Right ventricle myocardium superior (tissue), 1 donor: ENCODE measurements around the gene DLST. TPM values are rescaled to one million over a fixed set of nuclear protein-coding genes. Genes with fewer than 3 reads are reported as not detected.

Experiments used
- ATAC-seq: fragments of 200-7000 bp; cut with Tn5 transposase; one replicate; pipeline ENCODE4 v1.9.1; 2020; ENCODE audit warnings: mild to moderate bottlenecking; ENCODE audit not compliant: poor library complexity
- DNase-seq: peaks from one replicate; pipeline ENCODE4 v3.0.0-alpha.2; 2020
- intact Hi-C: fragments of 100-400 bp; cut with DNase I; formaldehyde crosslinking; loops from one replicate; pipeline ENCODE4 v1.11.2; 2022
- total RNA-seq: library from RNA; stranded (reverse); fragmentation: NEBNext Ultra II Directional; extraction: Animal tissue kit (Norgen Biotek cat#: 25700); gene quantifications from one replicate; pipeline ENCODE4 v1.2.1, GENCODE V29; 2021
- donor health status: DM: no; HTN: yes; CAD: no; lungs with severe emphysema.

The DLST gene
- total RNA-seq, 1 donor from 2014 or later: 205 TPM

- intact Hi-C loops: no loop called here
- DNase-seq: no peak
- ATAC-seq: no peak
These were observed 29.5 kb downstream of the DLST start for GRCh38 chr14:74911221-74911620.

DNA sequence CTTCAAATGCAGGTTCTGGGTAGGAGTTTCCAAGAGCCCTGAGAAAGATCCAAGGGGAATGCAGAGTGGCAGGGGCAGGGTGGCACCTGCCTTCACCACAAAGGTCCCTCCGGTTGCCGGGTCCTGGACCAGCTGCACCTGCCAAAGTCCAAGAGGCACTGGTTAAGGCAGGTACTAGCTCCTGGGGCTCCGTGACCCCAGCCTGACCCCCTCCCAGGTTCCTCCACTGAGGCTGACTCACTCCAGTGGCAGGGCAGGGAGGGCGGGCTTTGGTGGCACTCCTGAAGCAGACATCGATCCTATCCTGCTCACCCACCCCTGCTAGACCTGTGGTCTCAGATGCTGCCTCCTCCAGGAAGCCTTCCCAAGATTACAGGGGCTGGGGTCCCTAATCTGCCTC is 30.0 kb downstream of the DLST start:
- intact Hi-C loops: loop anchor here (2.0 kb wide), 1 partner anchor 179 kb away; no protein-coding TSS in a partner anchor
- ATAC-seq (no peak), DNase-seq (no peak)

GRCh38 chr14:74912111-74912510 is 30.4 kb downstream of the DLST start:
- intact Hi-C loops: loop anchor here (2.0 kb wide), 1 partner anchor 179 kb away; no protein-coding TSS in a partner anchor
- DNase-seq (no peak), ATAC-seq (no peak)

DNA sequence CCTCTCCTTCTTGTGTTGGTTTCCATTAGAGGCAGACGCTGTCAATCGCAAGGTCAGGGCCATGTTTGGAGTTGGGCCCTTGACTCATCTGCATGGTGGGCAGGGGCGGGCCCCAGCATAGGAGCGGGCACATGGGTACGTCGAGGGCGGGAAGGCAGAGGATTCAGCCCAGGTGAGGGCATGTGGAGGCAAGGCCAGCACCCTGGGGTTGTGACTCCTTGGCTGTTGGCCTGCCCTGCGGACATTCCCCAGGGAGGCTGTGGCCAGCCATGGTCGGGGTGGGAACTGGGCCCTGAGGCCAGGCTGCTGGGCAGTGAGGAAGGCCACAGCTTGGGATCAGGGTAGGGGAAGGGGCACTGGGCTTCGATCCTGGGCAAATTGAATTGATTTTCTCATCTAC is 31.1 kb downstream of the DLST start:
- DNase-seq: no peak
- ATAC-seq: no peak
- intact Hi-C loops: loop anchor here (2.0 kb wide), 1 partner anchor 178 kb away; no protein-coding TSS in a partner anchor

GRCh38 chr14:74913393-74913910 is 31.7 kb downstream of the DLST start:
- intact Hi-C loops: loop anchor here (2.0 kb wide), 1 partner anchor 177 kb away; no protein-coding TSS in a partner anchor
- ATAC-seq (no peak), DNase-seq (no peak)

DNA sequence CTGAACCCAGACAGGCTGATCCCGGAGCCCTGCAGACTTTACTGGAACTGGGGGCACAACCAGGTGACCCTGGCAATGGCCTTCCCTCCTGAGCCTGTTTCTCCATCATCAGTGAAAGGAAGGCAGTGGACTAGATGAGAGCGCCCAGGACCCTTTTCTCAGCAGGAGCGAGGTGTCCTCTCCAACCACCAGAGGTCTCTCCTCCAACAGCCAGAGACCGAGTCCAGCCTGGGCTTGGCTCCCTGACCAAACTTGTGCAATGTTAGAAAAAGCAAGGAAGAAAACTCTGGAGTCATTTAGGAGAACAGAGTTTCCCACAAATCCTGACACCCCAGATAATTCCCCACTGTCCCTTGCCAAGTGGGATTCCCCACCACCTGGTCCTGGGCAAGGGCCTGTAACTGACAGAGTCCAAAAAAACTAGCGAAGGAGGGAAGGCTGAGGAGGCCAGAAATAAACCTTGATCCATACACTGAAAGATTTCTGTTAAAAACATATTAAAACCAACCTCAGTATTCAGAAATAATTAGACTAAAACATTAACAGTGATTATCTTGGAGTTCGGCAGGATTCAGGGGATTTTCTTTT is 32.4 kb downstream of the DLST start:
- ATAC-seq: peak; percentile 37
- DNase-seq: peak; percentile 82
- intact Hi-C loops: loop anchor here (2.0 kb wide), 1 partner anchor 177 kb away; no protein-coding TSS in a partner anchor

- no peak for ATAC-seq
- no peak for DNase-seq
- intact Hi-C loops: no loop called here
These were observed 33.7 kb downstream of the DLST start for GRCh38 chr14:74915426-74915825.

DNA sequence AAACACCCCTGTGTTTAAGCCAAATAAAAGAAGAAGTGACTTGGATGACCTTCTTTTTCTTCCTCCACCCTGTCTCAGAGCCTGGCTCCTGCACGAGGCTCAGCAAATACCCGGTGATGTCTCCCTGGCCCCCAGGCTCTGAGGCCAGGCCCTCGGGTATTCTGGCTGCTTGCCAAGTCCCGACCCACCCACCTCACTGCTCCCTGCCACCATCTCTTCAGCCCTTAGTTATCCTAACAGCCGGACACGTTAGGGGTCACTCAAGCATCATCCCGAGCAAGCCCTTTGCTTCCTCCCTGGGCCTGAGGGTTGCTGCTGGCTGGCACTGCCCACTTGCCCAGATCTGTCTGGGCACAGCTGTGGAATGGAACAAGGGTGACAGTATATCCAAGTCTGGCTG is 34.1 kb downstream of the DLST start:
- intact Hi-C loops: no loop called here
- DNase-seq (no peak), ATAC-seq (no peak)

DNA sequence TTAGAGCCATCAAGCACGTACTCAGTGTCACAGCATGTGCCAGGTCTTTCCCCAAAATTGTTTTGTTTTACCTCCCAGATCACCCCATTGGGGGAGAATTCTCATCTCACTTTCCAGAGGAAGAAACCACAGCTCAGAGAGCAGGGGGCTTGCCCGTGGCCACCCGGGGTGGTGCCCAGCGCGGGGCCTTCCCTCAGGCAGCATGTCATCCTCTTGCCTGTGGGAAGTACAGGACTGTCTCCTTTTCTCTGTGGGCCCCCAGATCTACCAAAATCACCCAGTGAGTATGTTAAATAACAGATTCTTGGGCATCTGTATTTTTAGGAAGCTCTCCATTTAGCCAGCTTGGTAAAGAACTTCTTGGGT is 35.4 kb downstream of the DLST start:
- ATAC-seq (peak; percentile 16), DNase-seq (no peak)
- intact Hi-C loops: no loop called here

GRCh38 chr14:74917646-74918081 is 35.9 kb downstream of the DLST start:
- intact Hi-C loops: no loop called here
- ATAC-seq: peak; percentile 66
- peak; percentile 89 for DNase-seq

GRCh38 chr14:74918380-74918779 is 36.7 kb downstream of the DLST start:
- ATAC-seq: no peak
- DNase-seq: no peak
- intact Hi-C loops: no loop called here

DNA sequence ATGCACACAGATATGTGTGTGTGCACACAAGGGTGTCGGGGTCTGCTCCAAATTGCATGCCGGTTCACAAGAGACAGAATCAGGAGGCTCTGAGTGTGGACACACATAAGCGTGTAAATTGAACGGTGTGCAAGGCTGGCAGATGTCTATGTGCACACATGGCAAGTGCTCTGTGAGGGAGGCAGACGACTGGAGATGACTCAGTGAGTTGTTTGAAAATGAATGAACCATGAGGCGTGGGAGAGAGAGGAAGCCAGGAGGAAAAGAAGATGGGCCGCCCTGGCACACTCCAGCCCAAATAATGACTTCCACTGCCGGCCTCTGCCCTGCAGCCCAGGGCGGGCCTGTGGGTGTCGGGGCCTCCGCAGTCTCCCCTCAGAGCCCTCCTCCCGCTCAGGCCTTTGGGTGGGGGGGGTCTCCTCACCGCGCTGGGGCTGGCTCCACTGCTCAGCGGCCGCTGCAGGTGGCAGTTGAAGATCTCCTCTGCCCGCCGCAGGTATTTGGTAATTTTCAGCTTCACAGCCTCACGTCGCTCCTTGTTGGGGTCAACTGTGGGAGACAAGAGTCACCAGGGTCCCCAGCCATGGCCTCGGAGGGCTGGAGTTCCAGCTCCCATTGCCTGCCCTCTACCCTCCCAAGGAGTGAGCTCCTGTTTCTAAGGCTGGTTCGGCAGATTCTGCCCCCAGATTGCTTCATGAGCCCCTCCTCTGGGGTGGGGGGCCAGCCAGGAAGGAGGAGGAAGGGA is 37.9 kb downstream of the DLST start:
- no peak for DNase-seq
- intact Hi-C loops: no loop called here
- no peak for ATAC-seq

DNA sequence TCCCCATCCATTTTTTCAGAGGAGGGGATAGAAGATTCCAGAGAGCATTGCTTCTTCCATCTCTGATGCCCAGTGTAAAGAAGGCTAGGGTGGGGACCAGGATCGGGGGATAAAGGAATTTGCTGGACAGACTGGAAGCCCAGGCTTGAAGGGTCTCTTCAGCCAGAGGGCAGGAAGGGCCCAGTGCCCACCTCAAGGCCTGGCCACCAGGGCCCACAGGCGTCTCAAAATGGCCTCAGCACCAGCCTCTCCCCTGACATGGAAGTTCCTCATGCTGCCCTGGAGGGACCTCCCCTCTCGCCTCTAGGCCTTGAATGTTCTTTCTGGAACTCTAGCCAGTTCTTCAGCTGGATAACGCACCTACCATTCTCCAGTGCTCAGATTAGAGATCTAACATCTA is 38.6 kb downstream of the DLST start:
- intact Hi-C loops: no loop called here
- no peak for ATAC-seq
- no peak for DNase-seq

DNA sequence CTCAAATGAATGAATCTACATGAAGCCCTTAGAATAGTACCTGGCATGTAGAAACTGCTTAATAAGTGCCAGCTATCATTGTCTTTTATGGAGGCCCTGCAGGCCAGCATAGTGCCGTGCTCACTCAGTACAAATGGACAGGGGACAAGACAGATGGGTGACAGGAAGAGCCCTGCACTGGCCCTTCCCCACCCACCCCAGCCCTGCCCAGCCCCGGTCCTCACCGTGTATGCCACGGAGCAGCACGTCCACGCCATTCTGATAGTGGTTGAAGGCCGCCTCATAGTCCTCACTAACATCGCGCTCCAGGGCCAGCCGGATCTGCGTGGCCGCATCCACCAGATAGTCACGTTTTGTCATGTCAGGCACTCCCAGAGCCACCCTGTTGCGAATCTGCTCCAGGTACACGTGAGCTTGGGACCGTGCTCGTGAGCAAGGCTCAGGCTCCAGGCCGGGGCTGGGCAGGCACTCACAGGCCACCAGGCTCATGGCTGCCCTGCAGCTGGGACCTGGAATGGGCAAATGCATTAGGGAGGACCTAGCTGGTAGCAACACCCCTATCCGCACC is 39.4 kb downstream of the DLST start:
- ATAC-seq (no peak), DNase-seq (no peak)
- intact Hi-C loops: no loop called here

GRCh38 chr14:74921987-74922751 is 40.5 kb downstream of the DLST start:
- no peak for ATAC-seq
- intact Hi-C loops: no loop called here
- no peak for DNase-seq

DNA sequence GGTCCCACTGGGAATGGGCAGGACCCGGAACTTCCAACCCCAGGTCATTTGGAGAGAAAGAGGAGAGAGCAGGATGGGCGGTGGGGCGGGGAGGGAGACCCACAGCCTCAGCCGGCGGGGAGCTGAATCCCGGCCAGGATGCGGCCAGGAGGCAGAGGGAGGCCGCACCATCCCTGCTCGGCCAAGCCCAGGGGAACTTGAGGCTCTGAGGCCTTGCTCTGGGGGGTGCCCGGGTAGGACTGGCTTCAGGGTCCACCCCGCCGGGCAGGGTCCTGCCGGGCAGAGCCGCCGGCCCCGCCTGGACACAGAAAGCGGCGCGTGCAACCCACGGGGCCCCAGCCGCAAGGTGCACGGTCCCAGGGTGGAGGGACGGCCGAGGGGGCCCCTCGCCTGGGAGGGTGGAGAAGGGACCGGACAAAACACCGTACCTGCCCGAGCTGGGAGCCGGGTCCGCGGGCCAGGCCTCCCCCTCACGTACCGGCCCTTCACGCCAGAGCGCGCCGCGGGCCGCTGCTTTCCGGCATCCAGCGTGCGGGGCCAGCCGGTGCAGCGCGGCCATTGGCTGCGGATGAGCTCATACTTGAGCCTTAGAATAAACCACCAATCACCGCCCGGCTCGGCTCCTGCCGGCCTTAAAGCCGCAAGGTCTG is 41.2 kb downstream of the DLST start, which contains the start of gene RPS6KL1:
Gene RPS6KL1, minus strand, starts transcription at position 509 of the 650 bp plus-strand sequence. CDS start 1,719 bp downstream, outside the sequence.
- intact Hi-C loops: no loop called here
- ATAC-seq: peak; percentile 98
- peak; percentile 91 for DNase-seq

DNA sequence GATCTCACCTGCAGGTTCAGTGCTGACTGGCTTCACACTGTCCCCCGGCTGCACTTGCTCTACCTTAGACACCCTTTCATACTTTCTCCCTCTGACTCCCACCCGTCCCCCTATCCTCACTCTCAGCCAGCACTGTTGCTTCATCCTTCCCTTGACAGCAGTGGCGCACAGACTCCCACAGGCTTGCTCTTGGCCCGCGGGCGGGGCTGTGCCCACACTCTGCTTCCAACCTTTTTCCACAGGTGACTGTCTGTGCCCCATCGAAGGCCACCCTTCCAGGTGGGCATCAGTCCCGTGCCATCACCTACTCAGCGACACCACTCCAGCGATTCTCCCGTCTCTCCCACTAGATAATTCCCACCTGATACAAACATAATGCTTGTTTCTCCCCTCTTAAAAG is 42.3 kb downstream of the DLST start:
- ATAC-seq: no peak
- no peak for DNase-seq
- intact Hi-C loops: no loop called here

DNA sequence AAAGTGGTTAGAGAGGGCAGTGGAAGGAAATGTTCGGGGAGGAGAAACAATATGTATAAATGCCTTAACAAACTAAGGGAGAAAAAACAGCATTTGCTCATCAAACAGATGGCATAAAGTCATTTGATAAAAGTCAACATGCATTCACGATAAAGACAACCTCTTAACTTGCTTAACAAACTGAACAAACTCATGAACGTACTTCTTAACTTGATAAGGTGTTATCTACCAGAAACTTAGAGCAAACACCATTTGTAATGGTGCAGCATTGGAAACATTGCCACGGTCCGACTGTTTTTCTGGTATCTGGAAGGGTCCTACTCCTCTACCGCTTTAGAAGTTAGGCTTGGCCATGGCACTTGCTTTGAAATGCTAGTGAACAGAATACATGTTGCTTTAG is 45.5 kb downstream of the DLST start:
- intact Hi-C loops: no loop called here
- DNase-seq: no peak
- no peak for ATAC-seq
